Lung microvascular endothelial cell (primary cell): ENCODE measurements around the gene PRKG1. TPM values are rescaled to one million over a fixed set of nuclear protein-coding genes. Genes with fewer than 3 reads are reported as not detected.

Experiments
- DNase-seq, 2 donors: peaks; one replicate each; pipeline versions ENCODE4 v3.0.0 to v3.0.0-alpha.2; 2010; ENCODE audit warnings: low read depth in 2 of 2
- total RNA-seq: library from RNA; depleted of rRNA; stranded (reverse); fragments of >200 nt; gene quantifications from 2 replicates; pipeline ENCODE4 v1.2.1, GENCODE V29; 2014

PRKG1 gene
- total RNA-seq, 1 donor from 2014 or later, result 3.6 TPM

DNA sequence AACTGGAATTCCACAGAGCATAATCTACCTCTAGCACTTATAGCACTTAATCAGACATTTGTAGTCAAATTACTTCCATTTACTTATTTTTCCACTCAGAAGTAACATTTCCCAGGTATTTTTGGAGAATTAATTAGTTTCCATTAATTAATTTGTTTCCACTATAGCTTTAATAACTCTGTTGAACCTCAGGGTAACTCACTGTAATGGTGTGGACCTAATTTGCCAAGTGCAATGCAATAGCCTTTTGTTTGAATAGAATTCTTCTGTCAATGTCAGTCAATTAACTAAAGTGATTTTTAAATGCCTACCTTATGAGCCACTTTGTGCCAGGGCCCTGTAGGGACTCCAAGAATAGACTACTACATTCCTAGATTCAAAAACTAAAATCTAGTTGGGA is 509.7 kb downstream of the PRKG1 start:
- no peak for DNase-seq

DNA sequence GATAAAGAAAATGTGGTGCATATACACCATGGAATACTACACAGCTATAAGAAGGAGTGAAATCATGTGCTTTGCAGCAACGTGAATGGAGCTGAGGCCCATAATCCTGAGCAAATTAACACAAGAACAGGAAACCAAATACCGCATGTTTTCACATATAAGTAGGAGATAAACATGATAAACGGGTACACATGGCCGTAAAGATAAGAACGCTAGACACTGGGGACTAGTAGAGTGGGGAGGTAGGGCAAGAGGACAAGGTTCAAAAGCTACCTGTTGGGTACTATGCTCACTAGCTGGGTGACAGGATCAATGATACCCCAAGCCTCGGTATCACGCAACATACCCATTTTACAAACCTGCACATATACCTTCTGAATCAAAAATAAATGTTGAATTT is 511.5 kb downstream of the PRKG1 start:
- DNase-seq, result no peak

DNA sequence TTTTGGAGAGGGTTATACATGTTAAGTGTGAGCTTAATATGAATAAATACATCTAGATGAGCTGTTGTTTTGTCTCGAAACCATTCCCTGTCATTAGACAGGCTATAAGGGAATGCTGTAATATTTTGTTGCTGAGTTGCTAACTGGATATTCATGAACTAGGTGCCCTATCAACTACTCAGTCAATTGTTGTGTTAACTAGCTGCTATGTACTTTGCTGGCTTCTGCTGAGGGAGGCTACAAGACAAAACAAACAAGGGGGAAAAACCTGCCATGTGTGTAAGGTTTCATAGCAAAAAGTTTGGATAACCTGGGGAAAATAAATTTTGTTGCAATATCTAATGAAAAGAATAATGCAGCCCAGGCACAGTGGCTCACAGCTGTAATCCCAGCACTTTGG is 514.7 kb downstream of the PRKG1 start:
- no peak for DNase-seq

DNA sequence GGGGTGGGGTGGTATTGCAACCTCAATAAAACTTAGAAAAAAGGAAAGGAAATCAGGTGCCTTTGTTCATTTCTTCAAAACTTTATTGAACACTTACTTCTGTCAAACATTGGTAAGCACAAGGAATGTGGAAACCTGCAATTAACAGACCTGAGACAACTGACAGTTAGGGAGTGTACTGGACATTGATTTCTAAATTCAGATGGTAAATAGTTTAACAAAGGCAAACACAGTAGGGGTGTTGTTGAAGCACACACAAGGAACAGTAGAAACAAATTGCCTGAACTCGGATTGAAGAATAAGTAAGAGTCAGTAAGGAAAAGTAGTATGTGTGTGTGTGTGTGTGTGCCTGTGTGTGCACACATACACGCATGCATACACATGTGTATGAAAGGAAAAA is 516.5 kb downstream of the PRKG1 start:
- DNase-seq, result no peak

DNA sequence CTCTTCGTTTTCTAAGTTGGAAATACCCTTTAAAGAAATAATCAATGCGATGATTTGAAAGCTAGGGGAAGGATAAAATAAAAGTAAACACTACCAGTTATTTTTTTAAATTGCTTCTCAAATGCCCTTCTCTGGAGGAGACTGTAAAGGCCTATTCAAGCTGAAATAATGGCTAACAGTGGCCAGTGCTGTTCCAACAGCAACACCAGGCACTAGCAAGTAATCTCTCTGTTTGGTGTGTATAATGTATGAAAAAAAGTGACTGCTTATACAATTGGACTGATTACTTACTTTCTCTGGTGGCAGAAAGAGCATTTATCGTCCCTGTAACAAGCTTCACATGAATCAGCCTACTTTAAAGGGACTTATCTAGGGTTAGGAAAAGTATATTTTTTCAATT is 522.4 kb downstream of the PRKG1 start:
- no peak for DNase-seq

DNA sequence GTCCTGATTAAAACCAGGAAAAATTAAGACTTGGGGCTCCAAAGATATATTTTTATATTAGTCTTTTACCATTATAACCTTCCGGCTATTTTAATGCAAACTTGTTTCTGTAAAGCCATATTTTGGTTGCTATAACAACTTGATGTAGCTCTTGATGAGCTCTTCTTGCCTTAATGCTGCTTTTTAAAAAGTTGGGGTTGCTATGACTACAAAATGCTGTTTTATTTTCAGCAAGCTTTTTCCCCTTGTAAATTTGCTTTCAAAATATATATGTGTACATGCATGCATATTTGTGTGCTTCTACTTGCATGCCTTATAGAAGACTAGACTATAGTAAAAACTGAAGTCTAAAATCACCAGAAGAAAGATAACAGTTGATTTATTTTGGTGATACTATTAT is 525.4 kb downstream of the PRKG1 start:
- DNase-seq, result no peak

DNA sequence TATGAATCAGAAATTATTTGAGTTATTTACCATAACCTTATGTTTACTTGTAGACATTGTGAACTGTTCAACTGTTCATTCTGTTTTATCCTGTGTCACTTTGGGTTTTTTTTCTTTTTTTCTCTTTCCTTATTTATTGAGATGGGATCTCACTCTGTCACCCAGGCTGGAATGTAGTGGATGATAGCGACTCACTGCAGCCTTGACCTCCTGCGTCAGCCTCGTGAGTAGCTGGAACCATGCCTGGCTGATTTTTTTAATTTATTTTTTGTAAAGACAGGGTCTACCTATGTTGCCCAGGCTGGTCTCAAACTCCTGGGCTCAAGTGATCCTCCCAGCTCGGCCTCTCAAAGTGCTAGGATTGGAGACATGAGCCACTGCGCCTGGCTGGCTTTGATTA is 528.0 kb downstream of the PRKG1 start:
- DNase-seq, result no peak

DNA sequence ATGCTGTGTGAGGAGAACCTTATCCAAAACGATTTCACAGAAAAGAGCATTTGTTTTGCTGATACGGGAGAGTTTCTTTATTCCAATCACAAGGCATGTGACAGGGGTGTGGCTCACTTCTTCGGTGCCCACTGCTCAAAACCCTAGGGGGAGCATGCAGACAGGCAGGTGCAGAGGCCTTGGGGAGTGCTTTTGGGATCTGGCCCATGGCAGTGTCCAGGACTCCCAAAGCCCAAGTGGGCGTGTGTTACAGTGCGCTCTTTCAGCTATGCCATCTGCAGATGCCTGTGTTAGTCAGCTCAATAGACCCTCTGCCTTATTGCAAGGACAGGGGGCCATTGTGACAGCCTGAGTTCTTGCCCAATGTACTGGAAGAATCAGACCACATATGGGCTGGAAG is 530.3 kb downstream of the PRKG1 start:
- DNase-seq, result no peak

DNA sequence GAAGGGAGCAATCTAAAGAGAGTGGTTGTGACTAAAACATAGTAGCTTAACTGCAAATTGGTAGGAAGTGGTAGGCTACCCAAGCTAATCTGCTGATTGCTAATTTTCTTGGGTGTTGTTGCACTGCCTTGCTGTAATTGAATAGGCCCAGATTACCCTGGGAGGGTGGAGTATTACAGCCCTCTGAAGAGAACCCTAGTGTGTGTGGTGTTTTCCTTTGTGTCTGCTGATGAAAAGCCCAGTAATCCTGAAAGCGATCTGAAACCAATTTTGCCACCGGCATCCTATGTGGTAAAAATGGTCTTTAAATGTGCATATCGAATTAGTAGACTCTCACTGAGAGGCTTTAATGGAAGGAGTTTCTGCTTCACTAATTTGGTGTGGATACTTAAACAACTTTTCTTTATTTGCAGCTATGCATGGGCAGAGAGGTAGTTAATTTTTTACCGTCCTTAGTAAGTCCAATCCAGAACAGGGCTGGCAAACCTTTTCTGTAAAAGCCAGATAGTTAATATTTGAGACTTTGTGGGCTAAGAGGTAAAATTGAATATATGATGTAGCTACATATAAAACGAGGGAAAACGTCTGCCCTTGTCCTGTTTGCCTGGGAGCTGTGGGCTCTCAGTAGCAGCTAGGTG is 532.7 kb downstream of the PRKG1 start:
- no peak for DNase-seq

DNA sequence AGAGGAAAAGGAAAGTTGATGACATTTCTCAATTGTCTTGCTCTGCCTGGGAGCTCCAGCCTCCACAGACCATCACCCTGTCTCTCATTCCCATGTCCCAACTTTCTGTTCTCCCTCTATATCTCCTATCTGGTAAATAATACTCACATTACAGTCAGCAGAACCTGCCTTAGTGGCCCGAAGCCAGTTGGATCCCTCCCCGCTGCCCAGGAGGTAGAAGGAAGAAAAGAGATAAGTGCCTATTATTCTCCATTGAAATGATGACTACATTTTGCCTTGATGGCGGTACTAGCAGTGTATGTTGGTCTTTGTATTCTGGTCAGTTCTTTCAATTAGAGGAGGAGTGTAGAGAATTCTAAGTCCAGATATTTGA is 533.2 kb downstream of the PRKG1 start:
- no peak for DNase-seq

DNA sequence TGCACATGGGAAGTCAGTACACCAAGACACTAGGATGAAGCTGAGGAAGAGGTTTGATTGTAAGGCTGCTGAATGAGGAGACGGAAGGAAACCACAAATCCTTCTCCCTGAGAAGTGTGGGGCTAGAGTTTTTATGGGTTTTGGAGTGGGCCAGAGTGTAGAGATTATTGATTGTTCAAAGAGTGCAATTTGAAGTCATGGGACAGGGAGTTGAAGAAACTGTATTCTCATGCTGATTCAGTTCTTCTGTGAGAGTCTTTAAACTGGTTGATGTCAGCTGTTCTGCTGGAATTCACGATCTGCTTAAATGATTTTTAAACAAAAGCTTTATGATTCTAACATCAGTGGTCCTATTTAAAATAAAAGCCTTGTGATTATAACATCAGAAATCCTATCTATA is 533.9 kb downstream of the PRKG1 start:
- DNase-seq, result no peak

DNA sequence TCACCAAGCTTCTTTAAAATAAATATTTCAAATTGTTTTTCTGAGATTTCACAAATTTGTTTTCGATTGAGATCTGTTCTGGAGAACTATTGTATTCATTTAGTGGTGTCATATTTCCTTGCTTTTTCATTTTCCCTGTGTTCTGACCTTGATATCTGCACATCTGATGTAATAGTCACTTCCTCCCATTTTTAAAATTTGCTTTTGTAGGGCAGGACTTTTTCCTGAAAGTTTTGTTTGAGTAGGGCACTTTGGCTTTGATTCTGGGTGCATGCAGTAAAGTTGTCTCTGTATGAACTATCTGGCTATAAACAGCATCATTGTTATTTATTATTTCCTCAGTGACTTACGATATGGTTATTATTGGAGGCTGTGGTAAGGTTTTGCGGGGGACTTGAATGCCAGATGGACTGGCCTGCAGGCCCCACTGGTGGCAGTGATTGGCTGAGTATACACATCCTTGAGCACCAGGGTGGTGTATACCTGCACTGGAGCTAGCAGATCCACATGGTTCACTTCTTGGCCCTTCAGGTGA is 541.5 kb downstream of the PRKG1 start:
- DNase-seq, result peak; percentile 27 to 87

DNA sequence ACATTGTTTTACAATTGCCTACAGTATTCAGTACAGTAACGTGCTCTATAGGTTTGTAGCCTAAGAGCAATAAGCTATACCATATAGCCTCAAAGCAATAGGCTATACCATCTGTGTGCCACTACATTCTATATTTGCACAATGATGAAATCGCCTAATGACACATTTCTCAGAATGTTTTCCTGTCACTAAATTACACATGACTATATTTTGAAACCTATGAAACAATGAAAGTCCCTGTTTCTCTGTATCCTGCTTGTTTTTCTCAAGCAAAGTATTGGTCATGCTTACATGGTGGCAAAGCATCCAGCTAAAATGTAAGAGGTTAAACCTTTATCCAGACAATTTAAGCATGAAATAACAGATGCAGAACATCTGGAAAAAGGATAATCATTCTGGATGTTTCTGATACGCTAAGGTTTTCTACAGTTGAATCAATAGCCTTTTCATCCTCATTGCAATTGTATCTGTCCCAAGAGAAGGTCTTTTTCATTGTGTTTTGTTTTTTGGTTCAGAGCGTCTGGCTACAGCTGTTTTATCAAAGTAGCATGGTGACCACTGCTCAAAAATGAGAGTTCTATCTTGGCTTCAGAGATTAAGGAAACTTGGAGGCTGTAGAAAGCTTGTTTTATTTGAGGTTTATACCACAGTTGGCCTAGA is 543.4 kb downstream of the PRKG1 start:
- peak in 1 of 2 donors; percentile 16 for DNase-seq

DNA sequence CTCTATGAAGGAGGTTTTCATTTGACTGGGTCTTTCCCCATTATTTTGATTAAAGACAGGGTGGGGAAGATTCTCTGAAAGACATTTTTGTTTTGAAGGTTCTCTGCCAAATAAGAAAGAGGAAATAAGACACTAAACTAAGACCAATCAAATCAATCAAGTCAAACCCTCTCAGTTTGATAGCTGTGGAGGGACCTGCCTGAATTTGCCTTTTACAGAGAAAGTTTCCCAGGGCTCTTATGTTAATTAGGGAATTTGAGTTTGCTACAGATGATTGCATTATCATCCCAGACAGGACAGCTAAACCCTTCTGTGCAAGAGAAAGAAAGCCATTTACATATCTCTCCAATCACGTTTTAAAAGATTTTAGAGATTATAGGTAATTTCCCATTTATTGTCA is 545.1 kb downstream of the PRKG1 start:
- DNase-seq, result no peak

DNA sequence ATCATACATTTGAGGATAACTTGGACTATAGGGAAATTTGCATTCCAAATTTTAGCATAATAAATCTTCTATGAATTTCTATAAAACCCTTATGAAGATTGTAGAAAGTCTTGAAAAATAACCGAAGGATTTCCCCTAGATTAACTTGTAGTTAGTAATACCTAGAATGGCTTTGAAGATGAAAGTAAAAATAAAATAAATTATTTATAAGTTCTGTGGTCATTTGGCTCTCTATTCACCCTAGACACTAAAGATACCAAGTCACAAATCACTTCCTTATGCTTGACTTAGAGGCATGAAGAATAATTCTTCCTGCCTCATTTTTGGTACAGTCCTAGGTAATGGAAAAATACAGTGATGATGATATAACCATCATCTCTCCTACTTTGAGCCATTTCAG is 545.8 kb downstream of the PRKG1 start:
- DNase-seq, result no peak

DNA sequence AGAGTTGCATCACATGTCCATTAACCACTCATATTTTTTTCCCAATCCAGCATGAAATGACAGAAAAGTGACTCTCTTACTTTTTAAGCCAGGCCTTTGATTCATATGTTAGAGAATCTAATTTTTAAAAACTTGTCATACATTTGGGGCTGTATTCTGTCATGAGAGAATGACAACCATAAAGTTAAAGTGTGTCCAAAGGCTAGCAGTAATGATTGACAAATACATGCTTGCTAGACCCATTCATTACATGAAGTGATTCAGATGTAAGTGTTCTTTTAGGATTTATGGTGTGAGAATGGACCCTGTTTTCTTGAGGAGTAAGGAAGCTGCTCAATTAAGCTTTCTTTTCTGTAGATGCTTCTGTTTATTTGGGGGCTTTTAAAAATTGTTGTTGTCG is 549.7 kb downstream of the PRKG1 start:
- DNase-seq, result no peak

DNA sequence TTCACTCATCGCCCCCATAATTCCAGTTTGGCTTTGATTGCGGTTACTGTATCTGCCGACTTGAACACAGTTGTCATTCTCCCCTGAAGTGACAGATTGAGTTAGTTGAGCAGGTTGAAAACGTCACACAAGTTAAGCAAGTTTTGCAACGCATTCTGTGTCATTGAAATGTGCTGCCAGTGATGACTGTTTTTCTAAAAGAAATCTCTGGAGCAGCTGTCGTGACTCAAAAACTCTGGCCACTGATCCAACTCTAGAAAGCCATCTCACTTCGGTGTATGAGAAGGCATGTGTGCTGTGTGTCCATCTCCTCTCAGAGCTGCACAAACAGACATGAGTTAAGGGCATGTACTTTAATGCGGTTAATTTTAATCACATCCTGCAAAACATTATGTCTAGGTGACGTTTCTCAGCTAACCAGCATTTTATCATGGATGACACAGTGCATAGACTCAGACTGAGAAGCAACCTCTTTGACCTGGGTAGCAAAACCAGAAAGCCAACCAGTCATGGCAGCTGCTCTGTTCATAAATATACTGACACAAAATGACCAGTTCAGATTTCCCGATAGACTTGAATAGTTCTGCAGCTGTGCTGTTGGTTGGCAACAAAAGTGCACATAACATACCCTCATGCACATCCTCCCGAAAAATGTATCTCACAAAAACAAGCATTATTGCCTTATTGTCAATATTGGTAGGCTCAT is 555.8 kb downstream of the PRKG1 start:
- no peak for DNase-seq

DNA sequence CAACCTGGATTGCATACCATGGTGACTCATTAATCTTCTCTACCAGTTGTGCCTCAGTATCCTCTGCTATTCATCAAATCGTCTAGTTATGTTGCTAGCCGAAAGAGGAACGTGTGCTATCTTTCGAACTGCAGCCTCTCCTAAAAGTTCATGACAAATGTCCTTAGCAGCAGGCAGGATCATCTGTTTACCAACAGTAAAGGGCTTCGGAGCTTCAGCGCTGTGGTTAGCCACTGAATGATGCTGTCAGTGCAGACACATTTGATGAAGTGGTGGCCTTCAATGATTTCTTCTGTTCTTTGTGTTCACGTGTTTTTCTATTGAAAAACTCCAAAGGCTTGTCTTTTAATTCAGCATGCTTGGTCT is 556.3 kb downstream of the PRKG1 start:
- no peak for DNase-seq

DNA sequence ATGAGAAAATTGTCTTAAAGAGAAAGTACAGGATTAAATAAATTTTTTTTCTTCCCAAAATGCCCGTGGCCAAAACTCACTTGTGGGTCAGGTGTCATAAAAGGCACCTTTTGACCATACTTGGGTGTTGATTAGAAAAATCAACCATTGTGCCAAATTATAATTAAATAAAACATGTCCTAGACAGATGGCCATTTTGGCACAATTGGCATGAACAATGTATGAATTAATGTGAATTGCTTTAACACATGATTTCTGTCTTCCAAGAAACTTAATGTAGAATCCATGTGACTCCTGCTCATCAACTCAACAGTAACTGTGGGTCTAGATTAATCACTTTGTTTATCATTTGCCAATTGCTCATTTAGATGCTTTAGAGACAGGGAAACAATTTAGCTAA is 561.1 kb downstream of the PRKG1 start:
- DNase-seq, result no peak

DNA sequence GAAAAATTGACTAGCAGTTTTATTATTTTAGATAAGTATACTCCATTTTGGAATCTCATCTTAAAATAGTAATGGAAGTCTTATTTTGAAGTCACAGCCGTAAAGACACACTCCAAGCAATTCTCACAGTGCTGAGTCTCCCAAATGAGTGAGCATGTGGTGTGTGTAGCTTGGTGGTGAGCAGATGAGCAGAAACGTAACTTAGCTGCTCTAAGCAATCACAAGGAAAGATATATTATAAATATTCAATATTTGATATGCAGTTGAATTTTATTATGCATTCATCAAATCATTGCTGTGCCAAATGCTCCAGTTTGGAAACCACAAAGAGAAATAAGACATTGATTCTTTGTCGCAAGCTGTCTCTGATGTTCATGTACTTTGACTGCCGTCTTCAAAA is 563.9 kb downstream of the PRKG1 start:
- DNase-seq, result no peak

DNA sequence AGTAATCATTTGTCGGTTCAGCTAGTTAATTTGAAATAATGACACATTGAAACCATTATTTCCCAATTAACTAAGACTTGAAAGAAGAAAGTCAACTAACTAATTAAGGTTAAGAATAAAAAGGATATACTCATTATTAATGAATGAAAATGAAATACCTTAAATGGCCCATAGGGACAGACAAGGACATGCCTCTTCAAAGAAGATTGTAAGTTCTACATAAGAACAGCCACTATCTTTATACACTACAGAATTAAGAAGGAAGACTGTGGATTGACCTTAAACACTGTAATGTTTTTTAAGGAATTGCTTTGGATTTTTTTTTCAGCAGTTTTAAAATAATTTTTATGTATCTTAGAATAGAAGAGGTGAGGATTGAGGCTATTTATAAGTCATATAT is 564.5 kb downstream of the PRKG1 start:
- no peak for DNase-seq

DNA sequence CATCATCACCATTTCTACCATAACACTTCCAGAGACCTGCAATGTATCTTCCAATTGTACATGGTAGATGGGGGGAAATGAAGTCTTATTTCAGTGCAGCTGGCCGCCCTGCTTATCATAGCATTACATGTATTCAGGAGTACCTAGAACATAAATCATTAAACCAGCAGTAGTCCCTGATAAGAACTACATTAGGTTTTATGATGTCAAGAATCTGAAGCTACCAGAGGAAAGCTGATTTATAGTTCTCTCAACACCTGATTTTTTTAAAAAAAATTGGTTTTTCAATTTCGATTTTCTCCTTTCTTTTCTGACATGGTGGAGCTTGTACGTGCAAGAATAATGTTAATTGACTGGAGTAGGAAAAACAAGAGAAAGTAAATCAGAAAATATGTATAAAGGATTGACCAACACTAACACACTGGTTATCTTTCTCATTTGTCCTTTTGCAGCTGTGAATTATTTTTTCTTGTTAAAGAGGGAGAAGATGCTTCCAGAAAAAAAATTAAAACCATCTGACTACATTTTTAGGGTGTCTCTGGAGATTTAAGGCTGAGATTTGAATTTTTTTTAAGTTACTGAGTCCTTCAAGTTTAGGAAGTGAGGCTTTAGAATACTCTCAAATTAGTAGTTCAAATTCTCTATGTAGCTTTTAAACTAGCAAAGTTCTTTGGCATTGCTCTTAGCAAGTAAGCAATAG is 566.0 kb downstream of the PRKG1 start:
- DNase-seq, result no peak
